HCT116 (cell line): Measurements from ENCODE around the gene FTMT. TPM values are rescaled to one million over a fixed set of nuclear protein-coding genes. Genes with fewer than 3 reads are reported as not detected.

ENCODE experiments used
- ATAC-seq: fragments of 200-7000 bp; cut with Tn5 transposase; 2 replicates; pipeline ENCODE4 v1.9.1; 2020; ENCODE audit warnings: mild to moderate bottlenecking, moderate library complexity
- BruUV-seq: library from RNA; stranded (reverse); fragments of 400-500 nt; replicated peaks from 2 replicates; lab custom pipeline; 2021; lab: Mats Ljungman, UMichigan
- CTCF ChIA-PET: fragments of 300-600 bp; sonication (Branson Sonifier 250); formaldehyde crosslinking; loops from one replicate; lab custom pipeline; 2021; ENCODE audit warnings: antibody characterized with exemption; lab: Charles Lee
- POLR2A ChIA-PET: fragments of 300-600, 350-600 bp; sonication (Branson Sonifier 250); formaldehyde crosslinking; loops from one replicate; lab custom pipeline; 2021; ENCODE audit warnings: antibody characterized with exemption; lab: Charles Lee
- RAD21 ChIA-PET, 2 experiments: fragments of 300-600 bp; sonication (Branson Sonifier 250); formaldehyde crosslinking; loops; one replicate each; lab custom pipeline; 2023; ENCODE audit warnings: low total read pairs in 2 of 2; ENCODE audit not compliant: uncharacterized antibody in 2 of 2, unreplicated experiment in 2 of 2, low non-redundant PET in 1 of 2; lab: Charles Lee
- DNase-seq: peaks from one replicate; pipeline ENCODE4 v3.0.0-alpha.2; 2010; ENCODE audit warnings: low read depth, low spot score
- H2AFZ ChIP-seq: fragments of 200-600 bp; shearing (Covaris generic), sonication (generic); 2 replicates; pipeline ENCODE4 v1.6.1; 2017; ENCODE audit warnings: low read depth, mixed run types, mixed read lengths, antibody characterized with exemption, low read length; ENCODE audit not compliant: poor library complexity, severe bottlenecking
- H3K27ac ChIP-seq: 2 replicates; pipeline ENCODE4 v1.5.1; 2012; ENCODE audit warnings: low read depth, low read length
- H3K27me3 ChIP-seq: fragments of 200-600 bp; sonication (generic); 2 replicates; pipeline ENCODE4 v1.6.1; 2016; ENCODE audit warnings: mixed run types, low read length, mixed read lengths; ENCODE audit not compliant: insufficient read depth
- H3K36me3 ChIP-seq, 2 experiments: fragments of 200-500 bp in 1 of 2; fragments of 200-600 bp in 1 of 2; sonication (Bioruptor generic) in 1 of 2; sonication (generic) in 1 of 2; 2 replicates each; pipeline versions ENCODE4 v1.5.1 to v1.6.1; 2014 to 2016; ENCODE audit warnings: low read length in 2 of 2, inconsistent platforms in 1 of 2, mixed read lengths in 1 of 2, mixed run types in 1 of 2; ENCODE audit not compliant: insufficient read depth in 2 of 2, control insufficient read depth in 1 of 2
- H3K4me1 ChIP-seq, 2 experiments: fragments of 200-600 bp in 1 of 2; sonication (generic) in 1 of 2; 2 replicates each; pipeline versions ENCODE4 v1.5.1 to v1.6.1; 2012 to 2017; ENCODE audit warnings: low read length in 2 of 2, inconsistent platforms in 1 of 2, mild to moderate bottlenecking in 1 of 2, mixed read lengths in 1 of 2, mixed run types in 1 of 2, moderate library complexity in 1 of 2; ENCODE audit not compliant: insufficient read depth in 2 of 2, control insufficient read depth in 1 of 2
- H3K4me2 ChIP-seq: fragments of 200-600 bp; sonication (generic); 2 replicates; pipeline ENCODE4 v1.6.1; 2017; ENCODE audit warnings: mixed run types, low read length, mixed read lengths
- H3K4me3 ChIP-seq, 2 experiments: fragments of 200-600 bp in 1 of 2; sonication (generic) in 1 of 2; replicated peaks in 1 of 2; 2 replicates each; pipeline ENCODE4 v1.5.1; 2011 to 2016; ENCODE audit warnings: low read length in 2 of 2, control low read depth in 1 of 2, low read depth in 1 of 2, mild to moderate bottlenecking in 1 of 2, mixed read lengths in 1 of 2, mixed run types in 1 of 2
- H3K79me2 ChIP-seq: fragments of 200-600 bp; sonication (generic); 2 replicates; pipeline ENCODE4 v1.6.1; 2017; ENCODE audit warnings: mild to moderate bottlenecking, mixed run types, low read length, moderate library complexity, mixed read lengths; ENCODE audit not compliant: insufficient read depth
- H3K9ac ChIP-seq: fragments of 200-600 bp; sonication (generic); 2 replicates; pipeline ENCODE4 v1.6.1; 2016; ENCODE audit warnings: low read length, mixed read lengths
- H3K9me2 ChIP-seq: fragments of 200-600 bp; sonication (generic), shearing (Covaris generic); 2 replicates; pipeline ENCODE4 v1.6.1; 2017; ENCODE audit warnings: mixed run types, mild to moderate bottlenecking, moderate library complexity; ENCODE audit not compliant: insufficient read depth
- H3K9me3 ChIP-seq, 2 experiments: fragments of 200-500 bp in 1 of 2; fragments of 200-600 bp in 1 of 2; sonication (Bioruptor generic) in 1 of 2; sonication (generic) in 1 of 2; 2 replicates each; pipeline ENCODE4 v1.6.1; 2014 to 2017; ENCODE audit warnings: low read length in 2 of 2, mixed read lengths in 2 of 2, inconsistent platforms in 1 of 2, low read depth in 1 of 2, mild to moderate bottlenecking in 1 of 2, mixed run types in 1 of 2, moderate library complexity in 1 of 2; ENCODE audit not compliant: control insufficient read depth in 1 of 2, insufficient read depth in 1 of 2
- H4K20me1 ChIP-seq: fragments of 200-600 bp; sonication (generic), shearing (Covaris generic); 2 replicates; pipeline ENCODE4 v1.6.1; 2017; ENCODE audit warnings: mixed run types, mild to moderate bottlenecking, moderate library complexity; ENCODE audit not compliant: insufficient read depth
- ATF3 ChIP-seq: IDR thresholded peaks from 2 replicates; pipeline ENCODE4 v1.6.1; 2012
- CEBPB ChIP-seq: IDR thresholded peaks from 2 replicates; pipeline ENCODE4 v1.6.1; 2012; ENCODE audit warnings: low read depth
- CTCF ChIP-seq, 3 experiments: fragments of 200-600 bp in 1 of 3; sonication (generic) in 1 of 3; IDR thresholded peaks in 2 of 3; conservative IDR thresholded peaks in 1 of 3; 2 replicates each; pipeline ENCODE4 v1.5.1; 2012 to 2017; ENCODE audit warnings: low read depth in 2 of 3, low read length in 2 of 3, antibody characterized with exemption in 1 of 3, borderline replicate concordance in 1 of 3, control low read depth in 1 of 3, mild to moderate bottlenecking in 1 of 3, mixed read lengths in 1 of 3, mixed run types in 1 of 3, moderate library complexity in 1 of 3; ENCODE audit not compliant: insufficient read depth in 1 of 3
- EZH2phosphoT487 ChIP-seq: fragments of 200-600 bp; IDR thresholded peaks from 2 replicates; pipeline ENCODE4 v1.6.1; 2018; ENCODE audit warnings: antibody characterized with exemption, borderline replicate concordance
- FOSL1 ChIP-seq: IDR thresholded peaks from 2 replicates; pipeline ENCODE4 v1.6.1; 2012; ENCODE audit warnings: low read depth
- MAX ChIP-seq: IDR thresholded peaks from 2 replicates; pipeline ENCODE4 v1.6.1; 2012
- POLR2A ChIP-seq: IDR thresholded peaks from 2 replicates; pipeline ENCODE4 v1.7.0; 2011; ENCODE audit warnings: borderline replicate concordance; ENCODE audit not compliant: insufficient read depth, insufficient read length; ENCODE audit errors: extremely low read depth
- TCF7L2 ChIP-seq: IDR thresholded peaks from 2 replicates; pipeline ENCODE4 v1.7.0; 2011; ENCODE audit warnings: borderline replicate concordance, inconsistent platforms; ENCODE audit not compliant: insufficient read depth, insufficient read length; ENCODE audit errors: extremely low read depth
- ZFX ChIP-seq: fragments of 450-650 bp; IDR thresholded peaks from 2 replicates; pipeline ENCODE4 v1.6.1; 2017
- ZNF274 ChIP-seq: fragments of 200-500 bp; sonication (Bioruptor generic); IDR thresholded peaks from 2 replicates; pipeline ENCODE4 v1.6.1; 2014; ENCODE audit warnings: mild to moderate bottlenecking, low read depth, low read length, inconsistent platforms
- intact Hi-C: fragments of 100-400 bp; cut with micrococcal nuclease; formaldehyde crosslinking; loops from 2 replicates; pipeline ENCODE4 v1.10.0; 2022
- total RNA-seq: library from RNA; stranded (reverse); gene quantifications from one replicate; pipeline ENCODE4 v1.2.1, GENCODE V29; 2021; ENCODE audit not compliant: unreplicated experiment

Gene FTMT
- total RNA-seq, 1 experiment from 2014 or later: not detected

- RAD21 ChIA-PET: no interaction called here
Measured at GRCh38 chr5:121885630-121886029, 33.9 kb downstream of the FTMT start.

More at GRCh38 chr5:121885630-121886029, 33.9 kb downstream of the FTMT start:
- H3K4me3 ChIP-seq: no peak overlapping the region
- H3K27ac ChIP-seq: no peak overlapping the region
- CTCF ChIA-PET: no interaction called here
- no peaks in the 10 kb centered on the region for H3K79me2 ChIP-seq
- ATAC-seq (no peak), DNase-seq (no peak)
- H2AFZ ChIP-seq: no peak overlapping the region
- no peaks in the 10 kb centered on the region for H3K9me3 ChIP-seq
- H3K36me3 ChIP-seq: no peaks in the 10 kb centered on the region
- intact Hi-C loops: no loop called here
- POLR2A ChIA-PET: no interaction called here
- no TSS peak for BruUV-seq
- H3K4me2 ChIP-seq: no peak overlapping the region
- TF ChIP-seq CTCF (IDR thresholded peaks at IDR 0.05 in 2 of 3, conservative IDR thresholded peaks at IDR 0.05 in 1 of 3; ENCODE audit: borderline replicate concordance in 1 of 3, insufficient read depth in 1 of 3, low read depth in 2 of 3, low read length in 2 of 3): no peak
- TF ChIP-seq ZNF274: no peak
- TF ChIP-seq ZFX: no peak
- TF ChIP-seq ATF3: no peak
- no peak for TF ChIP-seq MAX
- no peak for TF ChIP-seq TCF7L2
- TF ChIP-seq EZH2phosphoT487: no peak
- no peak for TF ChIP-seq CEBPB
- no peak for TF ChIP-seq POLR2A
- TF ChIP-seq FOSL1: no peak
- no peaks in the 10 kb centered on the region for H4K20me1 ChIP-seq
- H3K9me2 ChIP-seq: no peaks in the 10 kb centered on the region
- H3K27me3 ChIP-seq: no peaks in the 10 kb centered on the region
- no peaks in the 10 kb centered on the region for H3K4me1 ChIP-seq
- H3K9ac ChIP-seq: no peak overlapping the region
